HepG2 (cell line): ENCODE data around the gene TEX22. TPM values are rescaled to one million over a fixed set of nuclear protein-coding genes. Genes with fewer than 3 reads are reported as not detected.

ENCODE experiments used
- ARNT ChIP-seq: fragments of 450-650 bp; IDR thresholded peaks from 2 replicates; pipeline ENCODE4 v1.6.1; 2017
- DPF2 ChIP-seq: sonication (generic); formaldehyde crosslinking; IDR thresholded peaks from 2 replicates; pipeline ENCODE4 v1.4.0; 2020; ENCODE audit warnings: mild to moderate bottlenecking, low read depth, missing genetic modification reagents, borderline replicate concordance
- GPN1 ChIP-seq: sonication (generic); formaldehyde crosslinking; IDR thresholded peaks from 2 replicates; pipeline ENCODE4 v1.5.1; 2020; ENCODE audit warnings: missing genetic modification reagents, borderline replicate concordance
- RAD21 ChIP-seq: fragments of 450-650 bp; formaldehyde crosslinking; IDR thresholded peaks from 2 replicates; pipeline ENCODE4 v1.5.0; 2020; ENCODE audit warnings: mild to moderate bottlenecking
- RAD51 ChIP-seq: fragments of 450-650 bp; IDR thresholded peaks from 2 replicates; pipeline ENCODE4 v1.6.1; 2016; ENCODE audit warnings: borderline replicate concordance
- SKI ChIP-seq: fragments of 450-650 bp; IDR thresholded peaks from one replicate; pipeline ENCODE4 v1.6.1; 2018; ENCODE audit warnings: mild to moderate bottlenecking; ENCODE audit not compliant: partially characterized antibody
- ZFP91 ChIP-seq: sonication (generic); formaldehyde crosslinking; IDR thresholded peaks from 2 replicates; pipeline ENCODE4 v1.9.0; 2022; ENCODE audit warnings: missing genetic modification reagents, mild to moderate bottlenecking, borderline replicate concordance
- ZNF20 ChIP-seq: sonication (generic); formaldehyde crosslinking; IDR thresholded peaks from 2 replicates; pipeline ENCODE4 v1.4.0; 2020; ENCODE audit warnings: mild to moderate bottlenecking, moderate library complexity, missing genetic modification reagents
- ZNF256 ChIP-seq: sonication (generic); formaldehyde crosslinking; conservative IDR thresholded peaks from 2 replicates; pipeline ENCODE4 v1.4.0; 2020; ENCODE audit warnings: missing genetic modification reagents
- ZNF34 ChIP-seq: sonication (generic); formaldehyde crosslinking; IDR thresholded peaks from 2 replicates; pipeline ENCODE4 v1.4.0; 2020; ENCODE audit warnings: mild to moderate bottlenecking, missing genetic modification reagents, borderline replicate concordance
- ZNF576 ChIP-seq: sonication (generic); formaldehyde crosslinking; IDR thresholded peaks from 2 replicates; pipeline ENCODE4 v1.4.0; 2020; ENCODE audit warnings: mild to moderate bottlenecking, missing genetic modification reagents
- polyA plus RNA-seq, 8 experiments: library from polyadenylated mRNA; depleted of rRNA in 3 of 8; stranded (reverse) in 7 of 8; unstranded in 1 of 8; fragments of >200 nt; fragmentation: Illumina TruSeq in 4 of 8; extraction: Trizol in 4 of 8; gene quantifications; 2 replicates each; pipeline versions ENCODE4 v1.2.1 to v1.2.3, GENCODE V29; 2011 to 2016; ENCODE audit warnings: low read depth in 4 of 8, missing spikeins in 1 of 8, mixed read lengths in 1 of 8; ENCODE audit not compliant: insufficient read depth in 1 of 8
- total RNA-seq, 5 experiments: library from RNA; depleted of rRNA; stranded (reverse); fragments of >200 nt; fragmentation: Illumina TruSeq; extraction: Trizol; gene quantifications; 2 replicates each; pipeline ENCODE4 v1.2.3, GENCODE V29; 2016; ENCODE audit warnings: low read depth in 1 of 5
- TF ChIP-seq, protein P1 (sequence below), 2 experiments: sonication (generic) in 1 of 2; formaldehyde crosslinking in 1 of 2; IDR thresholded peaks; 2 replicates each; pipeline versions ENCODE4 v1.6.1 to v1.9.0; 2014 to 2022; ENCODE audit warnings: antibody characterized with exemption in 1 of 2, borderline replicate concordance in 1 of 2, inconsistent platforms in 1 of 2, low read depth in 1 of 2, missing genetic modification reagents in 1 of 2

TEX22 gene
- total and polyA plus RNA-seq, 2 of the 13 experiments (the other 11 are each of a cell fraction or from before 2014, with no cell fraction given) = 0.07 to 0.27 TPM

DNA sequence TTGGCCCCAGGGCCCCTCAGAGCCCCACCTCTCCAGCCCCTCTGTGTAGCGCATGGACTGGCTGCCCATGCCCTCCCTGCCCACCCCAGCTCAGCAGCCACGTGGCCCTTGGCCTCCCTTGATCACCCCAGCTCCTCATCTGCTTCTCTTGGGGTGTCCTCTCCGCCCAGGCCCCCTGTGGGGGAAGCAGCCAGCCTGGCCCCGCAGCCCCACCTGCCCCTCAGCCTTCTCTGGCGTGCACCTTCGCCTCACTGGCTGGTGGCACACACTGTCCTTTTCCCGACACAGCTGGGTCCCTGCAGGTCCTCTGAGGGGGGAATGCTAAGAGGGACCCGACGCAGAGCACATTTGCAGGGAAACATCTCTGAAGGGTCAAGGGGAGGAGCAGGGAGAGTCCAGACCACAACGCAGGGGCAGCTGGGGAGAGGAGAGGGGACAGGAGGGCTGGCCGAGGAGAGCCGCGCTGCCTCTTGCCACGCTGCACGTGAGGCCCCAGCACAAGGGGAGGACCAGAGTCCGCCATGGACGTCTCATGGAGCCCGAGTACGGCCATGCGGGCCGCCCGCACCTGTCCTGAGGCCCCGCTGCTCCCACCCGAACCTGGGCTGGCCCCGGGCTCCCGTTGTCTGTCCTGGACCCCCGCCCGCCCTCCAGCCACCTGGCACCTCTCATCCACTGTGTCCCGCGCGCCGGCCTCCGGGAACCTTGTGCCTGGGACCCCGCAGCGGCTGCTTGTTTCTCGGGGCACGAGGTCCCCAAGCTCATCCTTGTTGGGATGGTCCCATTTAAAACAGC lies 47.7 kb upstream of the TEX22 start (continued):
- TF ChIP-seq, protein P1, sequence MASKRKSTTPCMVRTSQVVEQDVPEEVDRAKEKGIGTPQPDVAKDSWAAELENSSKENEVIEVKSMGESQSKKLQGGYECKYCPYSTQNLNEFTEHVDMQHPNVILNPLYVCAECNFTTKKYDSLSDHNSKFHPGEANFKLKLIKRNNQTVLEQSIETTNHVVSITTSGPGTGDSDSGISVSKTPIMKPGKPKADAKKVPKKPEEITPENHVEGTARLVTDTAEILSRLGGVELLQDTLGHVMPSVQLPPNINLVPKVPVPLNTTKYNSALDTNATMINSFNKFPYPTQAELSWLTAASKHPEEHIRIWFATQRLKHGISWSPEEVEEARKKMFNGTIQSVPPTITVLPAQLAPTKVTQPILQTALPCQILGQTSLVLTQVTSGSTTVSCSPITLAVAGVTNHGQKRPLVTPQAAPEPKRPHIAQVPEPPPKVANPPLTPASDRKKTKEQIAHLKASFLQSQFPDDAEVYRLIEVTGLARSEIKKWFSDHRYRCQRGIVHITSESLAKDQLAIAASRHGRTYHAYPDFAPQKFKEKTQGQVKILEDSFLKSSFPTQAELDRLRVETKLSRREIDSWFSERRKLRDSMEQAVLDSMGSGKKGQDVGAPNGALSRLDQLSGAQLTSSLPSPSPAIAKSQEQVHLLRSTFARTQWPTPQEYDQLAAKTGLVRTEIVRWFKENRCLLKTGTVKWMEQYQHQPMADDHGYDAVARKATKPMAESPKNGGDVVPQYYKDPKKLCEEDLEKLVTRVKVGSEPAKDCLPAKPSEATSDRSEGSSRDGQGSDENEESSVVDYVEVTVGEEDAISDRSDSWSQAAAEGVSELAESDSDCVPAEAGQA (IDR thresholded peaks at IDR 0.05; ENCODE audit: low read depth) = no peak
- TF ChIP-seq, protein P1 (CRISPR knock-in tag; IDR thresholded peaks at IDR 0.05; ENCODE audit: borderline replicate concordance) = no peak
- TF ChIP-seq ZFP91 (no peak), ZNF576 (CRISPR knock-in tag) (no peak), ARNT (no peak), ZNF34 (CRISPR knock-in tag) (no peak), RAD21 (CRISPR knock-in tag) (no peak), GPN1 (CRISPR knock-in tag) (no peak), RAD51 (no peak), ZNF256 (CRISPR knock-in tag) (no peak), SKI (no peak), DPF2 (no peak), ZNF20 (no peak)
